ENCODE data around the gene TGFB3.
"Not testable (repeated sequence)": the region's sequence is repeated elsewhere in the genome, so short reads cannot be mapped to it uniquely, and the experiment has no call there.

TGFB3 gene

GRCh38 chr14:75981426-75982265 lies at the start of gene TGFB3:
TGFB3 (minus strand) TSS chr14:75981995; CDS start chr14:75980893, 1,102 bp downstream.
- peak; percentile 45 for DNase-seq
- H3K9me3 Mint-ChIP-seq = no peaks in the 10 kb centered on the region
- H3K4me3 Mint-ChIP-seq = peak within 1 kb of the TSS; percentile 75
- peaks cover 5% of the 10 kb centered on the region for H3K36me3 Mint-ChIP-seq (ENCODE audit: low read depth)
- peaks cover 49% of the 10 kb centered on the region for H3K4me1 Mint-ChIP-seq (ENCODE audit: low read depth)
- no peaks in the 10 kb centered on the region for H3K27me3 Mint-ChIP-seq
- H3K27ac Mint-ChIP-seq = peak within 1 kb of the TSS; percentile 88

DNA sequence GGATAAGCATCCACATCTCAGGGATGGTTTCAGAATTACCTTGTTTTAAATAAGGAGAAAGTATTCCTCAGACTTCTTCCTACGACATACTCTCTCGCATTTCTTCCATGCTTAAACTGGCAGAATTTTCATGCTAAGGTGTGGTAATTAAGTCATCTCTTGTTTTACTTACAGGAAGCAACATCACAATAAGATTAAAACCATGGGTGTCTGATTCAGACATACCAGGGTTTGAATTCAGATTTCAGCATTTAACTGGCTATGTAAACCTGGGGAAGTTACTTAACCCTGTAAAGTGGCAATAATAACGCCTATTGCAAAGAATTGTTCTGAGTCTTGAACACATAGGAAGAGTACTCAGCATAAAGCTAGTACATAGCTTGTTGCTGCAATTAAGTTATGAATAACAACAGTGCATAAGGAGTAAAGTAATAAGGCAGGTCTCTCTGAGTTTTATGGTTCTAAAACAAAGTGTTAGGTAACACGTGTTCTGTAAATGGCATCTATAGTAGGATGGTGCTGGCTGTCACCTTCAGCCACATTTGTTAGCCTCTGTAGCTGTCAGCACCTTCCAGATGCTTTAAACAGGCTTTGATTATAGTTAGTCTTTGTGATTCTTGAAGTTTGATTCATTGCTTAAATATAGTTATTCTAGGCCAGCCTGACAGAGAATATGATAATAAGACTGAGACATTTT lies 42.6 kb upstream of the TGFB3 start:
- no peak overlapping the region for H3K4me3 Mint-ChIP-seq
- peaks cover 49% of the 10 kb centered on the region for H3K36me3 Mint-ChIP-seq (ENCODE audit: low read depth)
- no peaks in the 10 kb centered on the region for H3K4me1 Mint-ChIP-seq (ENCODE audit: low read depth)
- no peaks in the 10 kb centered on the region for H3K27me3 Mint-ChIP-seq
- H3K27ac Mint-ChIP-seq = no peak overlapping the region
- no peak for DNase-seq
- peaks cover 7% of the 10 kb centered on the region for H3K9me3 Mint-ChIP-seq

GRCh38 chr14:76023757-76024156 lies 42.0 kb upstream of the TGFB3 start:
- Mint-ChIP-seq H3K27ac (no peak overlapping the region), H3K36me3 (ENCODE audit: low read depth) (peaks cover 54% of the 10 kb centered on the region), H3K27me3 (no peaks in the 10 kb centered on the region), H3K9me3 (peaks cover 9% of the 10 kb centered on the region), H3K4me1 (ENCODE audit: low read depth) (no peaks in the 10 kb centered on the region), H3K4me3 (no peak overlapping the region)
- no peak for DNase-seq

- Mint-ChIP-seq H3K27me3 (no peaks in the 10 kb centered on the region), H3K27ac (no peak overlapping the region), H3K9me3 (peaks cover 11% of the 10 kb centered on the region), H3K4me1 (ENCODE audit: low read depth) (no peaks in the 10 kb centered on the region), H3K36me3 (ENCODE audit: low read depth) (peaks cover 62% of the 10 kb centered on the region), H3K4me3 (no peak overlapping the region)
- no peak for DNase-seq
Measured at GRCh38 chr14:76022991-76023390, 41.2 kb upstream of the TGFB3 start.

GRCh38 chr14:76019676-76020075 lies 37.9 kb upstream of the TGFB3 start:
- Mint-ChIP-seq H3K4me1 (ENCODE audit: low read depth) (no peaks in the 10 kb centered on the region), H3K36me3 (ENCODE audit: low read depth) (peaks cover 72% of the 10 kb centered on the region), H3K27ac (no peak overlapping the region), H3K4me3 (no peak overlapping the region), H3K27me3 (no peaks in the 10 kb centered on the region), H3K9me3 (peaks cover 11% of the 10 kb centered on the region)
- no peak for DNase-seq

DNA sequence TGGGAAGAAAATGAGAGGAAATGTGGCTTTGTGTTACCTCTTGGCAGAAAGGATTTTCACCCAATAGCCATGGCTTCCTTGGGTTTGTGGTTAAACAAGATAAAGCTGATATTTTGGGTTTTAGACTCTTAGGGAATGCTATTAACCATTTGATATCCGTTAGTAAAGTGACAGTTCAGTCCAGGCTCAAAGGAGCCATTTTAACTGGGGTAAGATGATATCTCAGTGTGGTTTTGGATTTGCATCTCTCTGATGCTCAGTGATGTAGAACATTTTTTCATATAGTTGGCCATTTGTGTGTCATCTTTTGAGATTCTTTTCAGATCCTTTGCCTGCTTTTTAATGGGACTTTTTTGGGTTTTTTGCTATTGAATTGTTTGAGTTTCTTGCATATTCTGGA lies 33.9 kb upstream of the TGFB3 start:
- no peak for DNase-seq
- H3K4me3 Mint-ChIP-seq = no peak overlapping the region
- H3K4me1 Mint-ChIP-seq (ENCODE audit: low read depth) = no peaks in the 10 kb centered on the region
- H3K36me3 Mint-ChIP-seq (ENCODE audit: low read depth) = peaks cover 82% of the 10 kb centered on the region
- no peaks in the 10 kb centered on the region for H3K27me3 Mint-ChIP-seq
- H3K27ac Mint-ChIP-seq = no peak overlapping the region
- H3K9me3 Mint-ChIP-seq = peaks cover 11% of the 10 kb centered on the region

DNA sequence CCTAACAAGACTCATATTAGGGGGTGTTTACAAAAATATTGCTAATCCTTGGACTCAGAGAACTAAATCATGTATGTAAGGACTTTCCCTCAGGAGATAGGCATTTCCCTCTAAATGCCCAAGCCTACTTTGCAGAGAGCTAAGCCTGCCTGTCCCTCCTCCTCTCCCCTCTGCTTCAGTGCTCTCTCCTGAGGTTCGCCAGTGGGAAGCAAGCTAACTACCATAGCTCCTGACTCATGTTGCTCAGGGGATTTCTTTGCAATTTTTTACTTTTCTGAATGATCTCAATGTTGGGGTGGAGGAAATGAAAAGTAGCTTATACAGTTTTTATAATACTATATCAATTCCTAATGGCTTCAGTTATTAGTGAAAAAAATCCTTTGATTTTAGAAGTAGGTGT lies 33.4 kb upstream of the TGFB3 start:
- H3K36me3 Mint-ChIP-seq (ENCODE audit: low read depth) = peaks cover 80% of the 10 kb centered on the region
- no peak for DNase-seq
- H3K4me3 Mint-ChIP-seq = no peak overlapping the region
- no peaks in the 10 kb centered on the region for H3K27me3 Mint-ChIP-seq
- H3K9me3 Mint-ChIP-seq = peaks cover 9% of the 10 kb centered on the region
- no peaks in the 10 kb centered on the region for H3K4me1 Mint-ChIP-seq (ENCODE audit: low read depth)
- no peak overlapping the region for H3K27ac Mint-ChIP-seq

DNA sequence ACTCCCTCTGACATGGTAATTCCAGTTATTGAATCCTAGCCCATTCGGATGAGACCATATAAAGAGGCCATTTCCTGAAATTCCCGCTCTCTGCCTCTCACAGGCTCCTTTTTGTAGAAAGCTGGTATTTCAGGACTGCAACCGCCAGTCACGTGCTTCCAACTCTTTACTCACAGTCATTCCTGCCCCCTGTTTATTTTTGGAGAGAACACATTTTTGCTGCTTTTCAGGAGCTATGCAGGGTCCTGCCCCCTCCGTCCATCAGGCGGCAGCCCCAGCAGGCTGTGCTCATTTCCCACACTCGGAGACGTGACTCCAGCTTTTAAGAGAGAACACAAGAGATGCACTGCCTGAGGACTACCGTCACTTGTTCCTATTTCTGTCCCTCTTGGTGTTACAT lies 30.6 kb upstream of the TGFB3 start:
- H3K4me1 Mint-ChIP-seq (ENCODE audit: low read depth) = no peaks in the 10 kb centered on the region
- H3K36me3 Mint-ChIP-seq (ENCODE audit: low read depth) = peaks cover 64% of the 10 kb centered on the region
- no peak for DNase-seq
- H3K27me3 Mint-ChIP-seq = no peaks in the 10 kb centered on the region
- no peak overlapping the region for H3K4me3 Mint-ChIP-seq
- no peaks in the 10 kb centered on the region for H3K9me3 Mint-ChIP-seq
- H3K27ac Mint-ChIP-seq = no peak overlapping the region

DNA sequence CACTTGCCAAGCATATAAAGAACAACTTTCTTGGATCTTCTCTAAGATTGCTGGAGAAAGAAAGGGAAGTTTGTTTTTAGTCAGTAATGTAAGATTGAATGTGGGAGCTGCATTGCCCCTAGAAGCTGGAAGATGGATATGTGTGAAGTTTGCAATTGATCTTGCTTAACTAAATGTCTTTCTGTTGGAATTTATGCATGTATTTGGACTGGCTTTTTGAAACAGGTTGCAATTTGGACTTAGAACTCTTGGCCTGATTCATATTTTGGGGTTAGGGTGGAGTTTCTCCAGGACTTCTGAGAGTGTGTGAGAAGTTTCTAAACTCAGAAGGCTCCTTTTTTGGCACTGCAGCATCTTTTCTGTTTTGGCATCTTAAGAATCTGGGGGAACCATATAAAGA lies 30.1 kb upstream of the TGFB3 start:
- Mint-ChIP-seq H3K9me3 (no peaks in the 10 kb centered on the region), H3K27me3 (no peaks in the 10 kb centered on the region), H3K27ac (no peak overlapping the region), H3K36me3 (ENCODE audit: low read depth) (peaks cover 63% of the 10 kb centered on the region), H3K4me3 (no peak overlapping the region), H3K4me1 (ENCODE audit: low read depth) (no peaks in the 10 kb centered on the region)
- no peak for DNase-seq

GRCh38 chr14:76009627-76010026 lies 27.8 kb upstream of the TGFB3 start:
- not testable (repeated sequence) for DNase-seq; H3K27me3 Mint-ChIP-seq; H3K27ac Mint-ChIP-seq; H3K9me3 Mint-ChIP-seq; H3K4me1 Mint-ChIP-seq (ENCODE audit: low read depth); H3K4me3 Mint-ChIP-seq
- peaks cover 66% of the 10 kb centered on the region for H3K36me3 Mint-ChIP-seq (ENCODE audit: low read depth)

- H3K27ac Mint-ChIP-seq = no peak overlapping the region
- H3K9me3 Mint-ChIP-seq = peaks cover 8% of the 10 kb centered on the region
- no peak overlapping the region for H3K4me3 Mint-ChIP-seq
- peaks cover 62% of the 10 kb centered on the region for H3K36me3 Mint-ChIP-seq (ENCODE audit: low read depth)
- no peaks in the 10 kb centered on the region for H3K4me1 Mint-ChIP-seq (ENCODE audit: low read depth)
- no peak for DNase-seq
- no peaks in the 10 kb centered on the region for H3K27me3 Mint-ChIP-seq
Measured at GRCh38 chr14:76007852-76008251, 26.1 kb upstream of the TGFB3 start.

- Mint-ChIP-seq H3K9me3 (peaks cover 10% of the 10 kb centered on the region), H3K36me3 (ENCODE audit: low read depth) (peaks cover 62% of the 10 kb centered on the region), H3K4me1 (ENCODE audit: low read depth) (no peaks in the 10 kb centered on the region), H3K4me3 (no peak overlapping the region), H3K27me3 (no peaks in the 10 kb centered on the region), H3K27ac (no peak overlapping the region)
- DNase-seq = no peak
Measured at GRCh38 chr14:76007379-76007778, 25.6 kb upstream of the TGFB3 start.

DNA sequence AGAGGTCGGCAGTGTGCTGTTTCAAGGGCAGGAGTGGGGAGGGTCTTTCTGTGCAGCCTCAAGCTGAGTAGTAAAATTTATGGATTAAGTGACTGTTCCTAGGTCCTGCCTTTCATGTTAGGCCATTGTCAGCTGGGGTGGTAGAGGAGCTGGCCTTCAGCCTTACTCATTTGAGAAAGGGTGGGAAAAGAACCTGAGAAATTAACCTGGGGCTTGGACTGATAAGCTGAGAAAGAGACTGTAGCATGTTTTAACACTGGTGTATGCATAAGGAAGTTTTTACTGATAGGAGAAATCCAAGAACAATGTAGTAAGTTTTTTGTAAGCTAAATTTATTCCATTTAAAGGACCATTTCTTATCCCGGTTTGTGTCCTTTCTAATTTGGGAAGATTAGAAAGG lies 24.5 kb upstream of the TGFB3 start:
- Mint-ChIP-seq H3K27me3 (no peaks in the 10 kb centered on the region), H3K4me1 (ENCODE audit: low read depth) (no peaks in the 10 kb centered on the region), H3K36me3 (ENCODE audit: low read depth) (peaks cover 63% of the 10 kb centered on the region), H3K4me3 (no peak overlapping the region), H3K27ac (no peak overlapping the region), H3K9me3 (peaks cover 10% of the 10 kb centered on the region)
- DNase-seq = no peak

- peaks cover 74% of the 10 kb centered on the region for H3K36me3 Mint-ChIP-seq (ENCODE audit: low read depth)
- peaks cover 10% of the 10 kb centered on the region for H3K9me3 Mint-ChIP-seq
- H3K4me1 Mint-ChIP-seq (ENCODE audit: low read depth) = no peaks in the 10 kb centered on the region
- no peaks in the 10 kb centered on the region for H3K27me3 Mint-ChIP-seq
- H3K4me3 Mint-ChIP-seq = no peak overlapping the region
- no peak for DNase-seq
- no peak overlapping the region for H3K27ac Mint-ChIP-seq
Measured at GRCh38 chr14:76002383-76002782, 20.6 kb upstream of the TGFB3 start.

- no peak overlapping the region for H3K4me3 Mint-ChIP-seq
- H3K27ac Mint-ChIP-seq = no peak overlapping the region
- H3K27me3 Mint-ChIP-seq = no peaks in the 10 kb centered on the region
- DNase-seq = no peak
- peaks cover 6% of the 10 kb centered on the region for H3K9me3 Mint-ChIP-seq
- H3K4me1 Mint-ChIP-seq (ENCODE audit: low read depth) = no peaks in the 10 kb centered on the region
- peaks cover 70% of the 10 kb centered on the region for H3K36me3 Mint-ChIP-seq (ENCODE audit: low read depth)
Measured at GRCh38 chr14:75999511-76000190, 17.9 kb upstream of the TGFB3 start.

All from activated T-cell treated with anti-CD3 and anti-CD28 coated beads, Interleukin-2, amount 50 U/mL, for 24 hours (primary cell).